ENCODE measurements around the gene PGPEP1.
"Not testable (repeated sequence)": the region's sequence is repeated elsewhere in the genome, so short reads cannot be mapped to it uniquely, and the experiment has no call there.

Gene PGPEP1

DNA sequence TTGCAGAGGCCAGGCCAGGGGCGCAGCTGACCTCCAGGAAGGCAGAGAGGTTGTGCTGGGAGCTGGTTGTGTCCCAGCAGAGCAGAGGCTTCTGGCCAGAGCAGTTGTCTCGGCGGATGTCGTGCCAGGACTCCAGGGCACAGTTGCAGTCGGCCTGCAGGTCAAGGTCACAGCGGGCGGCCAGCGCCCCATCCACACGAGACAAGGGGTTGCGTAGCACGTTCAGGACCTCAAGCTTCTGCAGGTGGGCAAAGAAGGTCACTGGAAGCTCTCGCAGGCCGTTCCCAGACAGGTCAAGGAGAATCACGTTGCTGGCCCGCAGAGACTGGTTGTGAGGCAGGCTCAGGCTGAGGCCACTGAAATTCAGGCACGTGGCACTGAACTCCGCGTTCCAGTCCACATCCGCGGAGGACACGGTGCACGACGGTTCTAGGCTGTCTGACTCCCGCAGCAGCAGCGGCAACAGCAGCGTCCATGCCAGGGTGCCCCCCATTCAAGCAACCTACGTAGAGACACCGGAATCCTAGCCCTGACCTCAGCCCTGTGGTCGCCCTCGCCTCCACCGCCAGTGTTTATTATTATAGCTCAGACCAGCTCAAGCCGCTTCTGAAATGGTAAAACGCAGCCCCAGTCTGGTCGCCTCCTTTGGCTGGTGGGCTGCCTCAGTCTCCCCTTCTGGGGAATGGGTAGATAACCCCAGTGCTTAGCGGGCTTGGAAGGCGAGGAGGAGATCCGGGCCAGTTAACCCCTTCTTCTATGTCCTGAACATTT is 56.3 kb downstream of the PGPEP1 start:
- no peak for DNase-seq

DNA sequence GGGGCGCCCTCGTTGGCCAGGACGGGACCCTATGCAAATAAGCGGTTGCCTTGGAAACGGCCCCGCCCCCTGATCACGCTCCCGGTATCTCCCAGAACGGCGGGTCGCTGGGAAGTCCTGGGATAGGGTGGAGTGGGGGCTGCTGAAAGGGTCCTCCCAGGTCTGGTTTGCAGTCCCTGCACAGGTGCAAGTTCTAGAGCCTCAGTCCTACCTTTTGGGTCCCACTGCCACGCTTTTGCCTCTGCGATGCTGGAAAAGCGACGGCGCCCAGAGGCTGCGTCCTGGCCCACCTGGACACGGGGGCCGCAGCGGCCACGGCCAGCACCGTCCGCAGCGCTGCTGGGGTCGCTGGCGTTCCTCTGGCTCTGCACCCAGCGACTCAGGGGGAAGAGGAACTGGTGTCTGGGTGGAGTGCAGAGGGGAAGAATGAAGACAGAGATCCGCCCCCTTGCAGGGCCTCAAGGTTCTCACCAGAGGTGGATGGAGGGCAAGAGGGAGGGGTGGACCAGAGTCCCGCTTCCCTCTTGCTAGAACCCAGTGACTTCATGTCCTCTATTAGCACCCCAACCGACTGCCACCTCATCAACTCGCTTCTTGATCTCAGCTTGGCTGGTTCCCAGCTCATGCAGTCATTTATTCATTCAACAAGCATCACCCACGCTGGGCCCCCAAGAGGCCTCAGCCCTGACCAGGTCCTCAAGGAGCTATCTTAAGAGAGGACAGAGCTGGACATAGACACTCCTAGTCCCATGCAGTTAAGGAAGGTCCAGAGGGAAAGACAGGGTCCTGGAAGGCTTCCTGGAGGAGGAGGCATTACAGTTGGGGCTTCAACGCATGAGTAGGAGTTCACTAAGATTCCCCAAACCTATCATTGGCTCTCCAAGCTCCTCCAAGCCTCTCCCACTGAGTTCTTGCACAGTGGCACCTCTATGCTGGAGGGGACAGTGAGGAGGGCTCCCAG is 57.1 kb downstream of the PGPEP1 start, which contains the start of gene LRRC25:
TSS of gene LRRC25 (minus strand) at position 381 of the 961 bp plus-strand sequence. CDS start 659 bp downstream, outside the sequence.
- DNase-seq = no peak

DNA sequence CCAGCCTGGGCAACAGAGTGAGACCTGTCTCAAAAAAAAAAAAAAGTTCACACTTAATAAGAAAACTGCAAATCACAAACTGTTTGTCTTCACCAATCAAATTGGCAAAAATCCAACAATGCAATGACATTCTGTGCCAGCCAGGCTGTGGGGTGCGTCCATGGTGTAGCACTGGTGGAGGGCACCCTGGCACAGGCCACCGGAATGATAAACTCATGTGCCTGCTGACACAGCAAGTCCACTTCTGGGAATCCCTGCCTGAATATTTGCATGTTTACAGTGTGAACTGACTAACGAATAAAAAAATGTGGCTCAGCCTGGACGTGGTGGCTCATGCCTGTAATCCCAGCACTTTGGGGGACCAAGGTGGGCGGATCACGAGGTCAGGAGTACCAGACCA is 58.6 kb downstream of the PGPEP1 start:
- DNase-seq = no peak

DNA sequence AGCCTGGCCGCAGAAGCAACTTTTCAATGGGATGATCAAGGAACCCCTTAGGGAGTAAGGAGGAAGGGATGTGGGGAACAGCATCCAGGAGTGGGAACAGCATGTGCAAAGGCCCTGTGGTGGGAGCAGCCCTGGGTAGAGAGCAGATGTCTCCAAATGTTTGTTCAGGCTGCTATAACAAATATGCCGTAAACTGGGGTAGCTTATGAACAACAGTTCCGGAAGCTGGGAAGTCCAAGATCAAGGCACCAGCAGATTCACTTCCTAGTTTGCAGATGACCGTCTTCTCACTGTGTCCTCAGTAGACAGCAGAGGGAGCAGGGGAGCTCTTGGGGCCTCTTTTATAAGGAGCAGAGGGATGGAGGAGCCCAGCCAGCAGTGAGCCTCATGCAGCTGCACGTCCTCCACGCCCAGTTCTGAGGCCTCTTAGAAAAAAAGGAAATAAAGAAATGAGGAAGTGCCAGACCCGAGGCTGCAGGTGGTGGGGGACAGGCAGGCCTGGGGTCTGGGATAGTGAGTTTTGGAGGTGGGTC is 61.2 kb downstream of the PGPEP1 start:
- no peak for DNase-seq

DNA sequence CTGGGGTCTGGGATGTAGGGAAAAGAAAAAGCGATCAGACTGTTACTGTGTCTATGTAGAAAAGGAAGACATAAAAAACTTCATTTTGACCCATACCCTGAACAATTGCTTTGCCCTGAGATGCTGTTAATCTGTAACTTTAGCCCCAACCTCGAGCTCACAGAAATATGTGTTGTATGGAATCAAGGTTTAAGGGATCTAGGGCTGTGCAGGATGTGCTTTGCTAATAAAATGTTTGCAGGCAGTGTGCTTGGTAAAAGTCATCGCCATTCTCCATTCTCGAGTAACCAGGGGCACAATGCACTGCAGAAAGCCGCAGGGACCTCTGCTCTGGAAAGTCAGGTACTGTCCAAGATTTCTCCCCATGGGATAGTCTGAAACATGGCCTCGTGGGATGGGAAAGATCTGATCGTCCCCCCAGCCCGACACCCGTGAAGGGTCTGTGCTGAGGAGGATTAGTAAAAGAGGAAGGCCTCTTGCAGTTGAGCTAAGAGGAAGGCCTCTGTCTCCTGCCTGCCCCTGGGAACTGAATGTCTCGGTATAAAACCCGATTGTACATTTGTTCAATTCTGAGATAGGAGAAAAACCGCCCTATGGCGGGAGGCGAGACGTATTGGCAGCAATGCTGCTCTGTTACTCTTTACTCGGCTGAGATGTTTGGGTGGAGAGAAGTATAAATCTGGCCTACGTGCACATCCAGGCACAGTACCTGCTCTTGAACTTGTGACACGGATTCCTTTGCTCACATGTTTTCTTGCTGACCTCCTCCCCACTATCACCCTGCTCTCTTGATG is 62.3 kb downstream of the PGPEP1 start:
- not testable (repeated sequence) for DNase-seq

DNA sequence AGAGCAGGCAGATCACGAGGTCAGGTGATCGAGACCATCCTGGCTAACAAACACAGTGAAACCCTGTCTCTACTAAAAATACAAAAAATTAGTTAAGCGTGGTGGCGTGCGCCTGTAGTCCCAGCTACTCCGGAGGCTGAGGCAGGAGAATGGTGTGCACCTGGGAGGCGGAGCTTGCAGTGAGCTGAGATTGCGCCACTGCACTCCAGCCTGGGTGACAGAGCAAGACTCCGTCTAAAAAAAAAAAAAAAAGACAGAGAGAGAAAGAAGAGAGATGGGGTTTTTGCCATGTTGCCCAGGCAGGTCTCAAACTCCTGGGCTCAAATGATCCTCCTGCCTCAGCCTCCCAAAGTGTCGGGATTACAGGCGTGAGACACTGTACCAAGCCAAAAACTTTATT is 65.4 kb downstream of the PGPEP1 start:
- not testable (repeated sequence) for DNase-seq

DNA sequence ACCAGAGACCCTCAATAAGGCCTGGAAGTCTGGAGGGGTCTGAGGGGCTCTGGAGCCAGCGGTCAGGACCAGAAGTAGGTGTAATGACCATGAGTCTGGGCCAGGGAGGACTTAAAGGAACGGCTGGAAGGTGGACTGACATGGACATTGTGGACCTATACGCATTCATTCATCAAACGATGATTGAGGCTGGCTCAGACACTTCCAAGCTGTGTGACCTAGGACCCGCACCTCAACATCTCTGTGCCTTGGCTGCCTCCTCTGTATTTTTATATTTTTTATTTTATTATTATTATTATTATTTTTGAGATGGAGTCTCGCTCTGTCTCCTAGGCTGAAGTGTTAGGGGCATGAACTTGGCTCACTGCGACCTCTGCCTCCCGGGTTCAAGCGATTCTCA is 66.4 kb downstream of the PGPEP1 start:
- no peak for DNase-seq

DNA sequence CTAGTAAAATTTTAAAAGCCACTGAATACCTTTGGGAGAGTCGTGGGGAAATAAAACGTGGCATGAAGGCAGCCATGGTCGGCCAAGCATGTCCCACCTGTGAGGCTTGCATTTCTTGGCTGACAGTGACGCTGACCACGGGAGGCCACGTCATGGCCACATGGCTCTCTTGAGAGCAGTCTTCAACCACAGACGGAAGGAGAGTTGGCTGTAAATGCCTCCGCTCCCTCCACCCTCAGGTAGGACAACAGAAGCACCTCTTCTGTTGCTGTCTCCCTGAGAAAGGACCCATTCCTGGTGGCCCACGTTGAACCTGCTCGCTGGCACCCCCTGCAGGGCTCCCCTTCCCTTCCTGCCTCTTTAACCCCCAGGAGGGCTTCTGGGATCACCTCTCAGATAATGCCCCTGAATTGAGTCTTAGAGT is 67.7 kb downstream of the PGPEP1 start:
- DNase-seq = no peak

DNA sequence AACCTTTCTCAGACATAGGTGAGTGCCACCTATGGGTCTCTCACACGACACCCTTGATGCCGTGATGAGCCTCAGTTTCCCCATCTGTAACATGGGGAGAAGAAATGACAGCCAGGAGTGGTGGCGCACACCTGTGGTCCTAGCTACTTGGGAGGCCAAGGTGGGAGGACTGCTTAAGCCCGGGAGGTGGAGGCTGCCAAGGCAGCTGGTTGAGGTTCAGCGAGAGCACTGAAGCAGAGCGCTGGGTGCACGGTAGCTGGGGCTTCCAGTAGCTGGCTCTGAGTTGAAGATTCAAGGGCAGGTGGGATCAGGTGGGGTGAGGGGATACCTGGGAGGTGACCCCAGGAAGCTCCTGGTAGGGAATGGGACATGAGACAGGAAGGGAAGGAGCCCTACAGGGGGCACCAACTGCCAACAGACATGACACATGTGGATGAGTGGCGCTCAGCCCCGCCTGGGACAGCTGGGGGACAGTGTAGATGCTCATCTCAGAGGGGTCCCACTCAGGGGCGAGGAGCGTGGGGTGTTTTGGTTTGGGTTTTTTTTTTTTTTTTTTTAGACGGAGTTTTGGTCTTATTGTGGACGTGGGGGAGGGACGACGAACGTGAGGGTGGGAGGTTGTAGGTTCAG is 72.3 kb downstream of the PGPEP1 start:
- DNase-seq = no peak

DNA sequence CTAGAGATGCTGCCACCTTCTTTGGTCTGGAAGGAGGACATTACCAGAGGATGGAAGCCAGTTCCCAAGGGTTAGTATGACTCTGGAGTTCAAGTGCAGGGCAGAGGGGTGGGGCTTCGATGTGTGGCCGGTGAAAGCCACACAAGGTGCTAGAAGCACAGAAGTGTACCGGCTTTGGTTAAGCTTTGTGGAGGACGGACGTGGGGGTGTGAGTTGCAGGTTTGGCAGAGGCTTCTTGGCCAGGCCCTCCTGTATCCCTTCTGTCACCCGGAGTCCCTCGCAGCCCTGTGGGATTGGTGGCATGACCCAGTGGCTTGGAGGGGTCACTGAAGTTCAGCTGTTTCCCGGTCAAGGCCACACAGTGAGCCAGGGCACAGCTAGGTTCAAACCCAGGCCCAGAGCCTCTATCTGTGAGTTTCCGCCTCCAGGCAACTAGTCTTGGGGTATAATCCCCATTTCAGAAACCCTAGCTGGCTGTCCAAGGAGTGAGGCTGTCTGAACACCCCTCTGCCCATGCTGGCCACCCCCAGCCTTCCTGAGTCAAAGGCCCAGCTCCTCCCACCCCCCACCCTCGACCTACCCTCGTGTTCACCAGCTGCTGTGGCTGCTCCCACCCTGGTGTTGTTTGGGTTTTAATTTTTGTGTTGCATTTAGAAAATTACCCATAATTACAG is 74.2 kb downstream of the PGPEP1 start:
- DNase-seq = no peak

DNA sequence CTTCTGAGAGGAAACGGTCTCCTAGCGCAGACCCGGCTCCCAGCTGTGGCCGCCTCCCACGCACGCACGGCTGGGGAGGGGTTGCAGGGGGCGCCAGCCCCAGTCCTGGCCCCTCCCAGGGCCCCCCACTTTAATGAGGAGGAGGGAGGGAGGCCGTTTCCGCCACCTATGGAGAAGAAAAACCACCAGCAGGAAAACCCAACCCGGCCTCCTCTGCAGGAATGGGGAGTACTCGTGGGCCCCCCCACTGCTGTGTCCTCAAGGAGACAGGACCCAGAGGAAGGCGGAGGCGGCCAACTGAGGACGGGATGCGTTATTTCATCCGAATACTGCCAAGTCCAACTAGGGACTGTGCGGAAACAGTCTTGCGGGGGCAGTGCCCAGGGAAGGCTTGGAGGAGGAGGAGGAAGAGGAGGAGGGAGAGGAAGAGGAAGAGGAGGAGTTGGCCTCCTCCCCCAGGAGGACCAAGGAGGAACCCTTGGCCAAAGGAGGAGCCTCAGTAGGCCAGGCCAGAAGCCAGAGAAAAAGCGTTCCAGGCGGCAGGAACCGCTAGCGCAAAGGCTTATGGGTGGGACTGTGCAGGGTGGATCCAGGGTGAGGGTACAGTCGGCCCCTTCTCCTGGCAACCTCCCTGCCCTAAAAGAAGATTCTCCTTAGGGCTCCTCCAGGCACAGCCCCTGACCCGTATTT is 74.9 kb downstream of the PGPEP1 start:
- DNase-seq = no peak

DNA sequence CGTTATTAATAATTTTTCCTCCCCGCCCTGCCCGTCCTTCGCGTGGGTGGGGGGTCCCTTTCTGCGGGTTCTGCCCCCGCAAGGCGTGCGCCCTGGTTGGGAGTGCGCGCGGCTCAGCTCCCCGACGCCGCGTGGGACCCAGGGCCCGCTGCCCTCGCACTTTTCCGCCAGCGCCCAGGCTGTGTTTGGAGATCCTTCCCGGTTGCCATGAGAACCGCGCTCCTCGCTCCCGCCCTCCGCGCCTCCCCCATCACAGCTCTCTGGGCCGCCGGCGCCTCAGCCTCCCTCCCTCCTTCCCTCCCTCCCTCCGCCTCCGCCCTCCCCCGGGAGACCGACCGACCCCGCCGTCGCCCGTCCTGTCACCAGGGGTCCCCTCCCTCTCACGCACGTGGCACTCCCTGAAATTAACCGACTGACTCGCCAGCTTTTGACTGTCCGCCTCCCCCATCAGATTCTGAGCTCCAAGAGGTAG is 76.4 kb downstream of the PGPEP1 start:
- DNase-seq = peak; percentile 32

DNA sequence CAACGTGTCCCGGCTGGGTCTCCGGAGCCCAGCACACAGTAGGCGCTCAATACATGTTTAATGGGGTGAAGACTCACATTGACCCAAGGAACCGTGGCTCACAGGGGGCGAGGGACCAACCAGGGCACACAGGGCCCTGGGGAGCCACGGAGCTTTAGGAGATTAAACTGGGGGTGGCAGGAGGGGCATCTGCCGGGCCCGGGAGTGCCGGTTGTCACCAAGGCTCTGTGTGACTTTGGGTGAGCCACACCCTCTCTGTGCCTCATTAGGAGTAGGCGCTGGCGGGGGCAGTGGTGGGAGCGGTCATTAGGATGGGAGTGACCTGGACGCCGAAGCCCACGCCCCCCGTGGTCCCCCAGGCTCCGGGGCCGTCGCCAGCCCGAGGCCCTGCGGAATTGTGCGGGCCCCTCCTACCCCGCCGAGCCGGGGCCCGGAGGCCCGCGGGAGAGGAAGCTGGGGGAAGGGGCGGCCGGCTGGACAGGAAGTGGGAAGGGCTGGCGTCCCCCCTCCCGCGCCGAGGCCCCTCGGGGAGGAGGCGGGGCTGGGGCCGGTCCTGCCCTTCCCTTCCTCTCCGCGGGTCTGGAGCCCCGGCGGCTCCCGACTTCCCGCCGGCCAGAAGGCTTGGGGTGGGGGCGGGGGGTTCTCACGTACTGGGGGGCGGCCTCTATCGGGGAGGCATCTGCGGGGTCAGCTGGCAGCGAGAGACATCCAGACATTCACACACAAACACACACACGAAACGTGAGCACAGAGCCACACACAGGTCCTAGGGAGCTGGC is 77.0 kb downstream of the PGPEP1 start:
- peak; percentile 14 for DNase-seq

DNA sequence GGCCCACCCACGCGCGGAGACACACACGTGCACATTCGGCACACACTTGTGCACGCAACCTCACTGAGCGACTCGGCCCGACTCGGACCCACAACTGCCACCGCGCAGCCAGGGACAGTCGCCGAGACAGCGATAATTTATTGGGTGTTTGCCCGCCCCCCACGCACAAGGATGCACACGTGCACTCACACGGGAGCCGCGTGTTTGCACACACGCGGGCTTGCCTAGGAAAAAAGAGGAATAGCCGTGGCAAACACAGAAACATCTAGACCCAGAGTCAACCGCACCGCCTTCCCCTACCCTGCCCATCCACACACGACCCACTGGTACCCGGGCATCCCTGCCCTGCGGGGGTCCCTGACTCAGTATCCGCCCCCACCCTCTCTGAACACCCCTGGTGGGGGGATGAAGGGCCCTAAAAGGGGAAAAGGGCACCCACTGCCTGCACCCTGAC is 77.7 kb downstream of the PGPEP1 start:
- no peak for DNase-seq

DNA sequence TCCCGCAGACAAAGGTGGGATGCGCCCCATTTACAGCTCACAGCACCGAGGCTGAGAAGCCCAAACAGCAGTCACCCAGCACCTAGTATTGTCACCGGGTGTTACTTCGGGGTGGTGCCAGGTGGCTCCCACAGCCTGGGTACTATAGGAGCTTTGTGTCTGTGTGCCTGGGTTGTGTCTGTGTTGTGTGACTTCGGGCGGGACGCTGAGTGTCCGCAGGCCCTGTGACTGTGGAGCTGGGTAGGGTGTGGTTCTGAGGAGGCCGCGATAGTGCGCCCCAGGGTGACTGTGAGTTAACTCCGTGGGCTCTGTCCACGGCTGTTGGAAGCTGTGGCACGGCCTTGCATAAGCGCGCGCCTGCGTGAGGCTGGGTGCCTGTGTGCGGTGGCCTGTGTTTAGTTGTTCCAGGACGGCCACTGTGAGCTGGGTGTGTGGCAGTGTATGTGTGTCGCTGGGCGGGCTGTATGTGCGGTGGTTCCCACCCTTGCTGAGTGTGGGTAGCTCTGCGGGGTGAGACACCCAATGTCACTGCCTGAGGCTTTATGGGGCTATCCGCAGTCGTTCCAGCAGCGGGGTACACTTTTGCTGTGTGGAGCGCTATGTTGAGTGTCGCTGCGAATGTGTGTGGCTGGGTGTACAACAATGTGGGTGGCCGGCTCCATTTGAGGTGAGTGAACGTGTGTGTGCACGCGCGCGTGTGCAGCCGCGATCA is 78.2 kb downstream of the PGPEP1 start:
- DNase-seq = no peak

DNA sequence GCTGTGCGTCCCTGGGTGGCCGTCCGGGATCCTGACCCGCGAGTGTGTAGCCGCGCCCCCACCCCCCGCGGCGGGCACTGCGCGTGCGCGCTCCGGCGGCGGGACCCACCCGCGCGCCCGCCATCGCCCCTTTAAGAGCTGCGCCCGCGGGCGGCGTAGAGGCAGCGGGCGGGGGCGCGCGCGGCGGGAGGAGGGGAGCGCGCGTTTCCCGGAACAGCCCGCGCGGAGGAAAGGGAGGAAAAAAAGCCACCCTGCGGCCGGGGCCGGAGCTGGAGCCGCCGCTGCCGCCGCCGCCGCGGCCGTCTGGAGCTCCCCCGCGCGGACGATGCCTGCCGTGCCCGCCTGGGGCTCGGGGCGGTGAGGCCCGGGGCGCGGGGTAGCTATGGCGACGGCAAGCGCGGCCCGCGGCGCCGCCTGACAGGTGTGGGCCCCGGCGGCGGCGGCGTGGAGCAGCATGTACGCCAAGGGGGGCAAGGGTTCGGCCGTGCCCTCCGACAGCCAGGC is 78.8 kb downstream of the PGPEP1 start, which contains the start of gene SSBP4:
TSS of gene SSBP4 (plus strand) at position 204 of the 504 bp plus-strand sequence. CDS start at position 455, 251 bp downstream.
- peak; percentile 51 for DNase-seq

Measured in NCI-H446 treated with DMSO at 0.1 percent for 48 hours (cell line).